NB4 (cell line): ENCODE measurements around the gene ZSWIM6.

Source experiments
- DNase-seq: peaks from one replicate; pipeline ENCODE4 v3.0.0; 2010; ENCODE audit warnings: low read depth
- H3K4me3 ChIP-seq: one replicate; pipeline ENCODE4 v1.5.1; 2011; ENCODE audit warnings: mild to moderate bottlenecking, low read depth, low read length, moderate library complexity
- CTCF ChIP-seq: IDR thresholded peaks from one replicate; pipeline ENCODE4 v1.5.1; 2012; ENCODE audit warnings: low read depth, low read length
- MAX ChIP-seq: IDR thresholded peaks from 2 replicates; pipeline ENCODE4 v1.6.1; 2011; ENCODE audit warnings: low read depth, low read length
- MYC ChIP-seq: IDR thresholded peaks from 2 replicates; pipeline ENCODE4 v1.6.1; 2011; ENCODE audit warnings: low read depth, low read length
- POLR2A ChIP-seq: IDR thresholded peaks from 2 replicates; pipeline ENCODE4 v1.6.1; 2011; ENCODE audit warnings: mild to moderate bottlenecking; ENCODE audit not compliant: insufficient read length; ENCODE audit errors: extremely low read depth

ZSWIM6 gene

GRCh38 chr5:61570767-61571166 is 238.7 kb downstream of the ZSWIM6 start:
- DNase-seq, result no peak
- no peak overlapping the region for H3K4me3 ChIP-seq
- TF ChIP-seq MAX, result no peak

- no peak for TF ChIP-seq MAX
- TF ChIP-seq POLR2A, result no peak
- no peak for TF ChIP-seq CTCF
- no peak for TF ChIP-seq MYC
- no peak overlapping the region for H3K4me3 ChIP-seq
- no peak for DNase-seq
Observed at GRCh38 chr5:61572959-61573358, 240.9 kb downstream of the ZSWIM6 start.

GRCh38 chr5:61575103-61575502 is 243.0 kb downstream of the ZSWIM6 start:
- TF ChIP-seq MYC, result no peak
- TF ChIP-seq MAX, result no peak
- no peak for TF ChIP-seq CTCF
- no peak for TF ChIP-seq POLR2A
- no peak for DNase-seq
- H3K4me3 ChIP-seq, result no peak overlapping the region

GRCh38 chr5:61575581-61575980 is 243.5 kb downstream of the ZSWIM6 start:
- TF ChIP-seq POLR2A (no peak), MAX (no peak), CTCF (no peak), MYC (no peak)
- no peak overlapping the region for H3K4me3 ChIP-seq
- no peak for DNase-seq

- DNase-seq, result no peak
- no peak for TF ChIP-seq MYC
- no peak overlapping the region for H3K4me3 ChIP-seq
Observed at GRCh38 chr5:61576556-61576955, 244.5 kb downstream of the ZSWIM6 start.

GRCh38 chr5:61578858-61579503 is 246.9 kb downstream of the ZSWIM6 start:
- no peak for DNase-seq
- H3K4me3 ChIP-seq, result no peak overlapping the region
- no peak for TF ChIP-seq CTCF
- no peak for TF ChIP-seq MAX
- no peak for TF ChIP-seq POLR2A
- no peak for TF ChIP-seq MYC

- no peak for TF ChIP-seq POLR2A
- no peak for TF ChIP-seq MYC
- no peak for TF ChIP-seq MAX
- TF ChIP-seq CTCF, result no peak
- H3K4me3 ChIP-seq, result no peak overlapping the region
- no peak for DNase-seq
Observed at GRCh38 chr5:61582205-61582820, 250.3 kb downstream of the ZSWIM6 start.
